HL-60 (cell line): Measurements from ENCODE around the gene COLEC11.

ENCODE experiments used
- GABPA ChIP-seq: IDR thresholded peaks from 2 replicates; pipeline ENCODE4 v1.6.1; 2012; ENCODE audit warnings: low read depth
- POLR2AphosphoS5 ChIP-seq: IDR thresholded peaks from 2 replicates; pipeline ENCODE4 v1.6.1; 2012; ENCODE audit warnings: low read depth
- SPI1 ChIP-seq: IDR thresholded peaks from 2 replicates; pipeline ENCODE4 v1.6.1; 2012; ENCODE audit warnings: low read depth, mild to moderate bottlenecking, borderline replicate concordance
- TF ChIP-seq, protein P1 (sequence below): IDR thresholded peaks from one replicate; pipeline ENCODE4 v1.5.1; 2011; ENCODE audit warnings: low read length, control low read depth, inconsistent platforms; ENCODE audit not compliant: insufficient read depth
- TF ChIP-seq, protein P2 (sequence below): IDR thresholded peaks from 2 replicates; pipeline ENCODE4 v1.6.1; 2012; ENCODE audit warnings: low read depth; ENCODE audit not compliant: insufficient replicate concordance

DNA sequence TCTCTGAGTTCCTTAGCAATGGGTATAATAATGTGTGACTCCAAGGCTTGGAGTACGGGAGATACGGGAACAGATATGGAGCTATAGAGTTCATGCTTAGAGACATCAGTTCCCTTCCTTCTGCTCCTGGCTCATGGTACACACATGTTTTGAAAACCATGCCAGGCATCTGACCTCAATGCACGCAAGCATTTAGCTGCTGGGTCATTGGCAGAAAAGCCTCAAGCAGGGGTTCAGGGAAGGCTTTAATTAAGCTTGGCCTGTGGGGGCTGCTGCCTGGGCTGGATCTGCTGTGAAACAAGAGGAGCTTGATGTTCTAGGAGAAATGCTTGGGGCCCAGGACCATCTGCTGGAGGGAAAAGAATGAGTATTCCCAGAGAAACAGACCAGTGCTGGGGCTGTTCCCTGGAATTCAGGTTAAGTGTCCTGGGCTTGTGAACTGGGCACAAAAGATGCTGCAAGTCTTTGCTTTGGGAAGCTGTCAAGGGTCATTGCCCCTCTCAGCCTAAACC lies 66.3 kb downstream of the COLEC11 start:
- TF ChIP-seq, protein P1, sequence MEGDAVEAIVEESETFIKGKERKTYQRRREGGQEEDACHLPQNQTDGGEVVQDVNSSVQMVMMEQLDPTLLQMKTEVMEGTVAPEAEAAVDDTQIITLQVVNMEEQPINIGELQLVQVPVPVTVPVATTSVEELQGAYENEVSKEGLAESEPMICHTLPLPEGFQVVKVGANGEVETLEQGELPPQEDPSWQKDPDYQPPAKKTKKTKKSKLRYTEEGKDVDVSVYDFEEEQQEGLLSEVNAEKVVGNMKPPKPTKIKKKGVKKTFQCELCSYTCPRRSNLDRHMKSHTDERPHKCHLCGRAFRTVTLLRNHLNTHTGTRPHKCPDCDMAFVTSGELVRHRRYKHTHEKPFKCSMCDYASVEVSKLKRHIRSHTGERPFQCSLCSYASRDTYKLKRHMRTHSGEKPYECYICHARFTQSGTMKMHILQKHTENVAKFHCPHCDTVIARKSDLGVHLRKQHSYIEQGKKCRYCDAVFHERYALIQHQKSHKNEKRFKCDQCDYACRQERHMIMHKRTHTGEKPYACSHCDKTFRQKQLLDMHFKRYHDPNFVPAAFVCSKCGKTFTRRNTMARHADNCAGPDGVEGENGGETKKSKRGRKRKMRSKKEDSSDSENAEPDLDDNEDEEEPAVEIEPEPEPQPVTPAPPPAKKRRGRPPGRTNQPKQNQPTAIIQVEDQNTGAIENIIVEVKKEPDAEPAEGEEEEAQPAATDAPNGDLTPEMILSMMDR: no peak
- TF ChIP-seq GABPA (no peak), POLR2AphosphoS5 (no peak), SPI1 (no peak)
- TF ChIP-seq, protein P2, sequence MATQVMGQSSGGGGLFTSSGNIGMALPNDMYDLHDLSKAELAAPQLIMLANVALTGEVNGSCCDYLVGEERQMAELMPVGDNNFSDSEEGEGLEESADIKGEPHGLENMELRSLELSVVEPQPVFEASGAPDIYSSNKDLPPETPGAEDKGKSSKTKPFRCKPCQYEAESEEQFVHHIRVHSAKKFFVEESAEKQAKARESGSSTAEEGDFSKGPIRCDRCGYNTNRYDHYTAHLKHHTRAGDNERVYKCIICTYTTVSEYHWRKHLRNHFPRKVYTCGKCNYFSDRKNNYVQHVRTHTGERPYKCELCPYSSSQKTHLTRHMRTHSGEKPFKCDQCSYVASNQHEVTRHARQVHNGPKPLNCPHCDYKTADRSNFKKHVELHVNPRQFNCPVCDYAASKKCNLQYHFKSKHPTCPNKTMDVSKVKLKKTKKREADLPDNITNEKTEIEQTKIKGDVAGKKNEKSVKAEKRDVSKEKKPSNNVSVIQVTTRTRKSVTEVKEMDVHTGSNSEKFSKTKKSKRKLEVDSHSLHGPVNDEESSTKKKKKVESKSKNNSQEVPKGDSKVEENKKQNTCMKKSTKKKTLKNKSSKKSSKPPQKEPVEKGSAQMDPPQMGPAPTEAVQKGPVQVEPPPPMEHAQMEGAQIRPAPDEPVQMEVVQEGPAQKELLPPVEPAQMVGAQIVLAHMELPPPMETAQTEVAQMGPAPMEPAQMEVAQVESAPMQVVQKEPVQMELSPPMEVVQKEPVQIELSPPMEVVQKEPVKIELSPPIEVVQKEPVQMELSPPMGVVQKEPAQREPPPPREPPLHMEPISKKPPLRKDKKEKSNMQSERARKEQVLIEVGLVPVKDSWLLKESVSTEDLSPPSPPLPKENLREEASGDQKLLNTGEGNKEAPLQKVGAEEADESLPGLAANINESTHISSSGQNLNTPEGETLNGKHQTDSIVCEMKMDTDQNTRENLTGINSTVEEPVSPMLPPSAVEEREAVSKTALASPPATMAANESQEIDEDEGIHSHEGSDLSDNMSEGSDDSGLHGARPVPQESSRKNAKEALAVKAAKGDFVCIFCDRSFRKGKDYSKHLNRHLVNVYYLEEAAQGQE: no peak
